Measurements from ENCODE around the gene HOMER1. TPM values are rescaled to one million over a fixed set of nuclear protein-coding genes. Genes with fewer than 3 reads are reported as not detected.

HOMER1 gene
- total RNA-seq, 2 donors from 2014 or later, result 42.4 to 43.3 TPM

DNA sequence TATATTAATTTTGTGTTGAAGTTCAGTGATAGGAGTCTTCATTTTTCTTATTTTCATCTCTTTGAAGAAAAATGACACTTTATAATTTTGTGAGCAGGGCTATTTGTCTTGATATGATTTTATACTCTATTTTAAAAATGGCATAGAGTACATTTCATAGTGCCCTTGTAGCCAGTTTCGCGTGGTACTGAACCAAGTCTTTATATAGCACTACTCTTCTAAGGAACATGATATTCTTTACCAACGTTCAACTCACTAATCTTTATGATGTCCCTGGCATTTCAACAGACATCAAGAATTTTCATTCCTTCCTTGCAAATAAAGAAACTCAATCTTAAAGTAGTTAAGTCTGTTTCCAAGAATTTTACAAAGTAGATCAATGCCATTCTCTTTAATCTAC is 41.5 kb upstream of the HOMER1 start:
- peaks cover 6% of the 10 kb centered on the region for H3K27me3 ChIP-seq (ENCODE audit: control insufficient read depth, insufficient read depth, low read length, poor library complexity, severe bottlenecking)
- 86 to 93% methylated on average over 2 to 3 of the region's 3 CpGs for WGBS, 2 experiments (ENCODE audit: insufficient coverage in 1 of 2, insufficient read length in 1 of 2)
- H3K27ac ChIP-seq (ENCODE audit: low read depth, low read length), result no peak overlapping the region
- H3K4me1 Mint-ChIP-seq, result no peaks in the 10 kb centered on the region
- no peaks in the 10 kb centered on the region for H3K9me3 ChIP-seq (ENCODE audit: control insufficient read depth, low read length)
- no peaks in the 10 kb centered on the region for H3K9me3 Mint-ChIP-seq
- H3K4me3 ChIP-seq (ENCODE audit: low read length), result no peak overlapping the region
- H3K36me3 Mint-ChIP-seq (ENCODE audit: low read depth), result no peaks in the 10 kb centered on the region
- TF ChIP-seq, protein P1, sequence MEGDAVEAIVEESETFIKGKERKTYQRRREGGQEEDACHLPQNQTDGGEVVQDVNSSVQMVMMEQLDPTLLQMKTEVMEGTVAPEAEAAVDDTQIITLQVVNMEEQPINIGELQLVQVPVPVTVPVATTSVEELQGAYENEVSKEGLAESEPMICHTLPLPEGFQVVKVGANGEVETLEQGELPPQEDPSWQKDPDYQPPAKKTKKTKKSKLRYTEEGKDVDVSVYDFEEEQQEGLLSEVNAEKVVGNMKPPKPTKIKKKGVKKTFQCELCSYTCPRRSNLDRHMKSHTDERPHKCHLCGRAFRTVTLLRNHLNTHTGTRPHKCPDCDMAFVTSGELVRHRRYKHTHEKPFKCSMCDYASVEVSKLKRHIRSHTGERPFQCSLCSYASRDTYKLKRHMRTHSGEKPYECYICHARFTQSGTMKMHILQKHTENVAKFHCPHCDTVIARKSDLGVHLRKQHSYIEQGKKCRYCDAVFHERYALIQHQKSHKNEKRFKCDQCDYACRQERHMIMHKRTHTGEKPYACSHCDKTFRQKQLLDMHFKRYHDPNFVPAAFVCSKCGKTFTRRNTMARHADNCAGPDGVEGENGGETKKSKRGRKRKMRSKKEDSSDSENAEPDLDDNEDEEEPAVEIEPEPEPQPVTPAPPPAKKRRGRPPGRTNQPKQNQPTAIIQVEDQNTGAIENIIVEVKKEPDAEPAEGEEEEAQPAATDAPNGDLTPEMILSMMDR (conservative IDR thresholded peaks at IDR 0.05), result no peak
- no peak for DNase-seq
- no peak overlapping the region for H3K4me3 Mint-ChIP-seq
- no peak overlapping the region for H3K9ac ChIP-seq (ENCODE audit: extremely low read depth, low read length, poor library complexity, severe bottlenecking)
- H3K36me3 ChIP-seq (ENCODE audit: control insufficient read depth, insufficient read depth, low read length), result no peaks in the 10 kb centered on the region
- H3K27ac Mint-ChIP-seq, result no peak overlapping the region
- peaks cover 7% of the 10 kb centered on the region for H3K27me3 Mint-ChIP-seq (ENCODE audit: insufficient read depth)
- no peaks in the 10 kb centered on the region for H3K4me1 ChIP-seq (ENCODE audit: control insufficient read depth, insufficient read depth, low read length)

DNA sequence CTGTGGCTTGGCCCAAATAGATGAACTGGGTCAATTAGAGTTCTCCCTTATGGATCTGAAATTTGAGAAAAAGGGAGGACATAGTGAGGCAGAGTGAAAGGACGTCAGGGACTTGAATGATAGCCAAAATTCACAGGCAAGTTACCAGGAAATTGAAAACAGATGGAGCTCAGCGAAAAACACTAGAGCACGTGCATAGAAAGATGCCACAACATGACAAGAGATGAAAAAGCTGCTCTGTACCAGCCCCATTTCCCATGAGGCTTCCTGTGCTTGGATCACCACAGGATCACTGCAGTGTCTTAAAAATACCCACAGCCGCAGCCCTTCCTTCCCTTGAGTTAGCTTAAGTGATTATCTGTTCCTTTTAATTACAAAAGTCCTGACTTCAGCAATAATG is 39.0 kb upstream of the HOMER1 start:
- H3K36me3 ChIP-seq (ENCODE audit: control insufficient read depth, insufficient read depth, low read length), result no peaks in the 10 kb centered on the region
- H3K27me3 ChIP-seq (ENCODE audit: control insufficient read depth, insufficient read depth, low read length, poor library complexity, severe bottlenecking), result no peaks in the 10 kb centered on the region
- DNase-seq, result no peak
- WGBS, 2 experiments (ENCODE audit: insufficient coverage in 1 of 2, insufficient read length in 1 of 2), result 86 to 87% methylated on average over 3 to 4 of the region's 4 CpGs
- no peak overlapping the region for H3K9ac ChIP-seq (ENCODE audit: extremely low read depth, low read length, poor library complexity, severe bottlenecking)
- H3K27ac ChIP-seq (ENCODE audit: low read depth, low read length), result no peak overlapping the region
- Mint-ChIP-seq H3K9me3 (no peaks in the 10 kb centered on the region), H3K36me3 (ENCODE audit: low read depth) (no peaks in the 10 kb centered on the region), H3K27ac (no peak overlapping the region), H3K4me1 (peaks cover 2% of the 10 kb centered on the region), H3K27me3 (ENCODE audit: insufficient read depth) (no peaks in the 10 kb centered on the region), H3K4me3 (no peak overlapping the region)
- H3K9me3 ChIP-seq (ENCODE audit: control insufficient read depth, low read length), result no peaks in the 10 kb centered on the region
- TF ChIP-seq, protein P1 (conservative IDR thresholded peaks at IDR 0.05), result no peak
- H3K4me3 ChIP-seq (ENCODE audit: low read length), result no peak overlapping the region
- no peaks in the 10 kb centered on the region for H3K4me1 ChIP-seq (ENCODE audit: control insufficient read depth, insufficient read depth, low read length)

DNA sequence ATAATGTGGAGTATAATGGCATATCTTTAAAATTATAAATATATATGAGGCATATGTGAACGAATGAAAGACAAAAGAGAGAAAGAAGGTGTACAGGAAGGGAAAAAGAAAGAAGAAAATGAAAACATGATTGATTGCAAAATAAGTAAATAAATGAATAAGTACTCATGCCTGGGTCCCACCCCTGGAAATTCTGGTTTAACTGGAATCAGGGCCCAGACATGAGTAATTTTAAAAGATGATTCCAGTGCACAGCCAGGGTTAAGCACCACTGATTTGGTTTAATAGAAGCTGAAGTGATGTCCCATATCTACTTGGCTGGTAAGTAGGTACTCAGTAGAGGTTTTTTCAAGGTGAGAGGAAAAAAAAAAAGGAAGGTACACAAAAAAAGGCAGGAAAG is 34.0 kb upstream of the HOMER1 start:
- H3K27me3 Mint-ChIP-seq (ENCODE audit: insufficient read depth), result no peaks in the 10 kb centered on the region
- H3K9me3 Mint-ChIP-seq, result no peaks in the 10 kb centered on the region
- no peak for DNase-seq
- H3K9ac ChIP-seq (ENCODE audit: extremely low read depth, low read length, poor library complexity, severe bottlenecking), result no peak overlapping the region
- 80 to 100% methylated on average over 1 of the region's 1 CpG for WGBS, 2 experiments (ENCODE audit: insufficient coverage in 1 of 2, insufficient read length in 1 of 2)
- no peaks in the 10 kb centered on the region for H3K36me3 Mint-ChIP-seq (ENCODE audit: low read depth)
- no peak overlapping the region for H3K4me3 ChIP-seq (ENCODE audit: low read length)
- no peak overlapping the region for H3K4me3 Mint-ChIP-seq
- no peaks in the 10 kb centered on the region for H3K36me3 ChIP-seq (ENCODE audit: control insufficient read depth, insufficient read depth, low read length)
- peaks cover 13% of the 10 kb centered on the region for H3K4me1 Mint-ChIP-seq
- TF ChIP-seq, protein P1 (conservative IDR thresholded peaks at IDR 0.05), result no peak
- H3K27ac ChIP-seq (ENCODE audit: low read depth, low read length), result no peak overlapping the region
- H3K9me3 ChIP-seq (ENCODE audit: control insufficient read depth, low read length), result no peaks in the 10 kb centered on the region
- no peaks in the 10 kb centered on the region for H3K4me1 ChIP-seq (ENCODE audit: control insufficient read depth, insufficient read depth, low read length)
- H3K27ac Mint-ChIP-seq, result no peak overlapping the region
- no peaks in the 10 kb centered on the region for H3K27me3 ChIP-seq (ENCODE audit: control insufficient read depth, insufficient read depth, low read length, poor library complexity, severe bottlenecking)
